ENCODE measurements around the gene CNGA3. TPM values are rescaled to one million over a fixed set of nuclear protein-coding genes. Genes with fewer than 3 reads are reported as not detected.

CNGA3 gene
- total and polyA plus RNA-seq, 2 experiments from 2014 or later: not detected

GRCh38 chr2:98310010-98310409, 36.2 kb upstream of the CNGA3 start:
- Histone ChIP-seq H3K4me1 (ENCODE audit: low read depth) (no peaks in the 10 kb centered on the region), H3K27ac (no peak overlapping the region), H3K9me3 (ENCODE audit: low read depth) (no peaks in the 10 kb centered on the region), H3K36me3 (no peaks in the 10 kb centered on the region), H3K4me3 (no peak overlapping the region), H3K27me3 (no peaks in the 10 kb centered on the region)
- DNase-seq (ENCODE audit: low read depth in 1 of 2, low spot score in 1 of 2): no peak
- no peak for TF ChIP-seq CTCF (IDR thresholded peaks at IDR 0.05; ENCODE audit: low read depth, low read length)

- Histone ChIP-seq H3K4me1 (ENCODE audit: low read depth) (no peaks in the 10 kb centered on the region), H3K27me3 (no peaks in the 10 kb centered on the region), H3K27ac (no peak overlapping the region), H3K4me3 (no peak overlapping the region), H3K9me3 (ENCODE audit: low read depth) (no peaks in the 10 kb centered on the region), H3K36me3 (no peaks in the 10 kb centered on the region)
- no peak for TF ChIP-seq CTCF (IDR thresholded peaks at IDR 0.05; ENCODE audit: low read depth, low read length)
- DNase-seq (ENCODE audit: low read depth in 1 of 2, low spot score in 1 of 2): no peak
Measured at GRCh38 chr2:98311090-98311489, 35.2 kb upstream of the CNGA3 start.

- Histone ChIP-seq H3K9me3 (ENCODE audit: low read depth) (no peaks in the 10 kb centered on the region), H3K27me3 (no peaks in the 10 kb centered on the region), H3K27ac (no peak overlapping the region), H3K4me1 (ENCODE audit: low read depth) (no peaks in the 10 kb centered on the region), H3K4me3 (no peak overlapping the region), H3K36me3 (no peaks in the 10 kb centered on the region)
- DNase-seq (ENCODE audit: low read depth in 1 of 2, low spot score in 1 of 2): no peak
- no peak for TF ChIP-seq CTCF (IDR thresholded peaks at IDR 0.05; ENCODE audit: low read depth, low read length)
Measured at GRCh38 chr2:98311771-98312545, 34.3 kb upstream of the CNGA3 start.

GRCh38 chr2:98313492-98314250, 32.6 kb upstream of the CNGA3 start:
- Histone ChIP-seq H3K4me1 (ENCODE audit: low read depth) (no peaks in the 10 kb centered on the region), H3K36me3 (no peaks in the 10 kb centered on the region), H3K9me3 (ENCODE audit: low read depth) (no peaks in the 10 kb centered on the region), H3K4me3 (no peak overlapping the region), H3K27me3 (no peaks in the 10 kb centered on the region), H3K27ac (no peak overlapping the region)
- no peak for TF ChIP-seq CTCF (IDR thresholded peaks at IDR 0.05; ENCODE audit: low read depth, low read length)
- no peak for DNase-seq (ENCODE audit: low read depth in 1 of 2, low spot score in 1 of 2)

GRCh38 chr2:98314251-98314650, 32.0 kb upstream of the CNGA3 start:
- Histone ChIP-seq H3K27ac (no peak overlapping the region), H3K36me3 (no peaks in the 10 kb centered on the region)
- TF ChIP-seq CTCF (IDR thresholded peaks at IDR 0.05; ENCODE audit: low read depth, low read length): no peak

More at GRCh38 chr2:98314251-98314650, 32.0 kb upstream of the CNGA3 start:
- Histone ChIP-seq H3K4me1 (ENCODE audit: low read depth) (no peaks in the 10 kb centered on the region), H3K9me3 (ENCODE audit: low read depth) (no peaks in the 10 kb centered on the region), H3K4me3 (no peak overlapping the region), H3K27me3 (no peaks in the 10 kb centered on the region)
- DNase-seq (ENCODE audit: low read depth in 1 of 2, low spot score in 1 of 2): no peak
